HepG2 (cell line): Measurements from ENCODE around the gene TP53. TPM values are rescaled to one million over a fixed set of nuclear protein-coding genes. Genes with fewer than 3 reads are reported as not detected.

Experiments used
- ADNP ChIP-seq: sonication (generic); formaldehyde crosslinking; IDR thresholded peaks from 2 replicates; pipeline ENCODE4 v1.4.0; 2020; ENCODE audit warnings: missing genetic modification reagents
- AKAP8 ChIP-seq: sonication (generic); formaldehyde crosslinking; IDR thresholded peaks from 2 replicates; pipeline ENCODE4 v1.5.1; 2020; ENCODE audit warnings: mild to moderate bottlenecking, missing genetic modification reagents
- CBX1 ChIP-seq: IDR thresholded peaks from one replicate; pipeline ENCODE4 v1.6.1; 2016; ENCODE audit warnings: antibody characterized with exemption, low read depth
- CHD2 ChIP-seq: IDR thresholded peaks from 2 replicates; pipeline ENCODE4 v1.6.1; 2011; ENCODE audit warnings: low read depth, low read length, improper control_type of control experiment
- FIP1L1 ChIP-seq: fragments of 200-400 bp; formaldehyde crosslinking; IDR thresholded peaks from 2 replicates; pipeline ENCODE4 v1.6.1; 2018; ENCODE audit warnings: low read depth, mild to moderate bottlenecking, low read length, moderate library complexity, borderline replicate concordance; ENCODE audit not compliant: insufficient read depth
- FOXM1 ChIP-seq: sonication (generic); formaldehyde crosslinking; IDR thresholded peaks from 2 replicates; pipeline ENCODE4 v1.5.0; 2020; ENCODE audit warnings: missing genetic modification reagents
- HMG20B ChIP-seq: conservative IDR thresholded peaks from 2 replicates; pipeline ENCODE4 v1.6.1; 2016; ENCODE audit warnings: missing genetic modification reagents, missing compliant biosample characterization
- IKZF1 ChIP-seq: fragments of 450-650 bp; IDR thresholded peaks from 2 replicates; pipeline ENCODE4 v1.7.1; 2016
- MEF2D ChIP-seq: sonication (generic); formaldehyde crosslinking; IDR thresholded peaks from 2 replicates; pipeline ENCODE4 v1.5.1; 2020; ENCODE audit warnings: mild to moderate bottlenecking, missing genetic modification reagents
- MEIS2 ChIP-seq: sonication (generic); formaldehyde crosslinking; IDR thresholded peaks from 2 replicates; pipeline ENCODE4 v1.9.0; 2021; ENCODE audit warnings: mild to moderate bottlenecking, missing genetic modification reagents
- SPEN ChIP-seq: sonication (generic); formaldehyde crosslinking; IDR thresholded peaks from 2 replicates; pipeline ENCODE4 v1.5.1; 2020; ENCODE audit warnings: low read depth, mild to moderate bottlenecking, missing genetic modification reagents
- SRSF4 ChIP-seq: fragments of 200-400 bp; formaldehyde crosslinking; IDR thresholded peaks from one replicate; pipeline ENCODE4 v1.6.1; 2018; ENCODE audit warnings: mild to moderate bottlenecking, low read depth, low read length, moderate library complexity; ENCODE audit not compliant: poor library complexity, severe bottlenecking
- ZFP1 ChIP-seq: IDR thresholded peaks from 2 replicates; pipeline ENCODE4 v1.6.1; 2016
- ZMYM3 ChIP-seq: sonication (generic); formaldehyde crosslinking; IDR thresholded peaks from 2 replicates; pipeline ENCODE4 v1.5.1; 2020; ENCODE audit warnings: mild to moderate bottlenecking, missing genetic modification reagents
- ZNF10 ChIP-seq: sonication (generic); formaldehyde crosslinking; IDR thresholded peaks from 2 replicates; pipeline ENCODE4 v1.4.0; 2020; ENCODE audit warnings: mild to moderate bottlenecking, low read depth, missing genetic modification reagents, borderline replicate concordance
- ZNF326 ChIP-seq: sonication (generic); formaldehyde crosslinking; IDR thresholded peaks from 2 replicates; pipeline ENCODE4 v1.4.0; 2020; ENCODE audit warnings: missing genetic modification reagents, borderline replicate concordance
- ZNF383 ChIP-seq: sonication (generic); formaldehyde crosslinking; IDR thresholded peaks from 2 replicates; pipeline ENCODE4 v1.4.0; 2020; ENCODE audit warnings: missing genetic modification reagents, mild to moderate bottlenecking, borderline replicate concordance
- ZNF546 ChIP-seq: sonication (generic); formaldehyde crosslinking; conservative IDR thresholded peaks from 2 replicates; pipeline ENCODE4 v1.8.1; 2023; ENCODE audit warnings: mild to moderate bottlenecking, missing genetic modification reagents
- ZNF607 ChIP-seq: sonication (generic); formaldehyde crosslinking; IDR thresholded peaks from 2 replicates; pipeline ENCODE4 v1.5.1; 2020; ENCODE audit warnings: missing genetic modification reagents, mild to moderate bottlenecking, borderline replicate concordance
- ZNF768 ChIP-seq: sonication (generic); formaldehyde crosslinking; IDR thresholded peaks from 2 replicates; pipeline ENCODE4 v1.4.0; 2020; ENCODE audit warnings: missing genetic modification reagents
- polyA plus RNA-seq, 8 experiments: library from polyadenylated mRNA; depleted of rRNA in 3 of 8; stranded (reverse) in 7 of 8; unstranded in 1 of 8; fragments of >200 nt; fragmentation: Illumina TruSeq in 4 of 8; extraction: Trizol in 4 of 8; gene quantifications; 2 replicates each; pipeline versions ENCODE4 v1.2.1 to v1.2.3, GENCODE V29; 2011 to 2016; ENCODE audit warnings: low read depth in 4 of 8, missing spikeins in 1 of 8, mixed read lengths in 1 of 8; ENCODE audit not compliant: insufficient read depth in 1 of 8
- total RNA-seq, 5 experiments: library from RNA; depleted of rRNA; stranded (reverse); fragments of >200 nt; fragmentation: Illumina TruSeq; extraction: Trizol; gene quantifications; 2 replicates each; pipeline ENCODE4 v1.2.3, GENCODE V29; 2016; ENCODE audit warnings: low read depth in 1 of 5
- TF ChIP-seq, protein P1 (sequence below): IDR thresholded peaks from 2 replicates; pipeline ENCODE4 v1.6.1; 2016; ENCODE audit warnings: missing compliant biosample characterization, missing genetic modification reagents, borderline replicate concordance
- TF ChIP-seq, protein P2 (sequence below): sonication (generic); formaldehyde crosslinking; IDR thresholded peaks from 2 replicates; pipeline ENCODE4 v1.4.0; 2020; ENCODE audit warnings: missing genetic modification reagents, borderline replicate concordance
- TF ChIP-seq, protein P3 (sequence below): sonication (generic); formaldehyde crosslinking; IDR thresholded peaks from 2 replicates; pipeline ENCODE4 v1.4.0; 2020; ENCODE audit warnings: missing genetic modification reagents, borderline replicate concordance

The TP53 gene
- total and polyA plus RNA-seq, 2 of the 13 experiments (the other 11 are each of a cell fraction or from before 2014, with no cell fraction given): 17.1 to 29.9 TPM

DNA sequence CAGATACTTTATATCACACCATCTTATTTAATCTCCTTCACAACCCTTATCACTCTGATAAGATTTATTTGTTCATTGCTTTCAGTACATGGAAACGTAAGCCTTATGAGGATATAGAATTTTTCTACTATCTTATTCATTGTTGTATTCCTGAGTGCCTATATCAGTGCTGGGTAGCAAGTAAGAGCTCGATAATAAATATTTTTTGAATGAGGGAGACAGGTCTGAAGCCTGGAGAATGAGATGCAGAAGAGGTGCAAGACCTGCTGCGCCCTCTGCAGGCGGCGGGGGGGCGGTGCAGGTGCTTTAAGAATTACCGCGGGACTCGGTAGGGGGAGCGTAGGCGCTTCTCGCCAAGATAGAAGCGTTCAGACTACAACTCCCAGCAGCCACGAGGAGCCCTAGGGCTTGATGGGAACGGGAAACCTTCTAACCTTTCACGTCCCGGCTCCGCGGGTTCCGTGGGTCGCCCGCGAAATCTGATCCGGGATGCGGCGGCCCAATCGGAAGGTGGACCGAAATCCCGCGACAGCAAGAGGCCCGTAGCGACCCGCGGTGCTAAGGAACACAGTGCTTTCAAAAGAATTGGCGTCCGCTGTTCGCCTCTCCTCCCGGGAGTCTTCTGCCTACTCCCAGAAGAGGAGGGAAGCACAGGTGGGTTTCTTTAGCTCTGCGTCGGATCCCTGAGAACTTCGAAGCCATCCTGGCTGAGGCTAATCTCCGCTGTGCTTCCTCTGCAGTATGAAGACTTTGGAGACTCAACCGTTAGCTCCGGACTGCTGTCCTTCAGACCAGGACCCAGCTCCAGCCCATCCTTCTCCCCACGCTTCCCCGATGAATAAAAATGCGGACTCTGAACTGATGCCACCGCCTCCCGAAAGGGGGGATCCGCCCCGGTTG, 868 bp upstream of the TP53 start, which contains the start of gene WRAP53 (continued):
- TF ChIP-seq ADNP (CRISPR knock-in tag) (no peak), FIP1L1 (no peak), IKZF1 (no peak), MEF2D (no peak), ZNF383 (no peak), ZMYM3 (CRISPR knock-in tag) (no peak; the same call in 1 of the 2 replicates), ZFP1 (CRISPR knock-in tag) (no peak), HMG20B (no peak), FOXM1 (no peak), MEIS2 (no peak), ZNF607 (CRISPR knock-in tag) (peak; percentile 45; the same call in 1 of the 2 replicates), SRSF4 (no peak), ZNF10 (CRISPR knock-in tag) (no peak), ZNF326 (CRISPR knock-in tag) (no peak), ZNF768 (CRISPR knock-in tag) (no peak), CBX1 (peak; percentile 49), SPEN (peak; percentile 70; the same call in 1 of the 2 replicates), CHD2 (peak; percentile 91), ZNF546 (CRISPR knock-in tag) (no peak), AKAP8 (CRISPR knock-in tag) (no peak)
- TF ChIP-seq, protein P1, sequence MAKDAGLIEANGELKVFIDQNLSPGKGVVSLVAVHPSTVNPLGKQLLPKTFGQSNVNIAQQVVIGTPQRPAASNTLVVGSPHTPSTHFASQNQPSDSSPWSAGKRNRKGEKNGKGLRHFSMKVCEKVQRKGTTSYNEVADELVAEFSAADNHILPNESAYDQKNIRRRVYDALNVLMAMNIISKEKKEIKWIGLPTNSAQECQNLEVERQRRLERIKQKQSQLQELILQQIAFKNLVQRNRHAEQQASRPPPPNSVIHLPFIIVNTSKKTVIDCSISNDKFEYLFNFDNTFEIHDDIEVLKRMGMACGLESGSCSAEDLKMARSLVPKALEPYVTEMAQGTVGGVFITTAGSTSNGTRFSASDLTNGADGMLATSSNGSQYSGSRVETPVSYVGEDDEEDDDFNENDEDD (CRISPR knock-in tag): peak; percentile 96
- TF ChIP-seq, protein P2, sequence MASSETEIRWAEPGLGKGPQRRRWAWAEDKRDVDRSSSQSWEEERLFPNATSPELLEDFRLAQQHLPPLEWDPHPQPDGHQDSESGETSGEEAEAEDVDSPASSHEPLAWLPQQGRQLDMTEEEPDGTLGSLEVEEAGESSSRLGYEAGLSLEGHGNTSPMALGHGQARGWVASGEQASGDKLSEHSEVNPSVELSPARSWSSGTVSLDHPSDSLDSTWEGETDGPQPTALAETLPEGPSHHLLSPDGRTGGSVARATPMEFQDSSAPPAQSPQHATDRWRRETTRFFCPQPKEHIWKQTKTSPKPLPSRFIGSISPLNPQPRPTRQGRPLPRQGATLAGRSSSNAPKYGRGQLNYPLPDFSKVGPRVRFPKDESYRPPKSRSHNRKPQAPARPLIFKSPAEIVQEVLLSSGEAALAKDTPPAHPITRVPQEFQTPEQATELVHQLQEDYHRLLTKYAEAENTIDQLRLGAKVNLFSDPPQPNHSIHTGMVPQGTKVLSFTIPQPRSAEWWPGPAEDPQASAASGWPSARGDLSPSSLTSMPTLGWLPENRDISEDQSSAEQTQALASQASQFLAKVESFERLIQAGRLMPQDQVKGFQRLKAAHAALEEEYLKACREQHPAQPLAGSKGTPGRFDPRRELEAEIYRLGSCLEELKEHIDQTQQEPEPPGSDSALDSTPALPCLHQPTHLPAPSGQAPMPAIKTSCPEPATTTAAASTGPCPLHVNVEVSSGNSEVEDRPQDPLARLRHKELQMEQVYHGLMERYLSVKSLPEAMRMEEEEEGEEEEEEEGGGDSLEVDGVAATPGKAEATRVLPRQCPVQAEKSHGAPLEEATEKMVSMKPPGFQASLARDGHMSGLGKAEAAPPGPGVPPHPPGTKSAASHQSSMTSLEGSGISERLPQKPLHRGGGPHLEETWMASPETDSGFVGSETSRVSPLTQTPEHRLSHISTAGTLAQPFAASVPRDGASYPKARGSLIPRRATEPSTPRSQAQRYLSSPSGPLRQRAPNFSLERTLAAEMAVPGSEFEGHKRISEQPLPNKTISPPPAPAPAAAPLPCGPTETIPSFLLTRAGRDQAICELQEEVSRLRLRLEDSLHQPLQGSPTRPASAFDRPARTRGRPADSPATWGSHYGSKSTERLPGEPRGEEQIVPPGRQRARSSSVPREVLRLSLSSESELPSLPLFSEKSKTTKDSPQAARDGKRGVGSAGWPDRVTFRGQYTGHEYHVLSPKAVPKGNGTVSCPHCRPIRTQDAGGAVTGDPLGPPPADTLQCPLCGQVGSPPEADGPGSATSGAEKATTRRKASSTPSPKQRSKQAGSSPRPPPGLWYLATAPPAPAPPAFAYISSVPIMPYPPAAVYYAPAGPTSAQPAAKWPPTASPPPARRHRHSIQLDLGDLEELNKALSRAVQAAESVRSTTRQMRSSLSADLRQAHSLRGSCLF (CRISPR knock-in tag): no peak
- TF ChIP-seq, protein P3, sequence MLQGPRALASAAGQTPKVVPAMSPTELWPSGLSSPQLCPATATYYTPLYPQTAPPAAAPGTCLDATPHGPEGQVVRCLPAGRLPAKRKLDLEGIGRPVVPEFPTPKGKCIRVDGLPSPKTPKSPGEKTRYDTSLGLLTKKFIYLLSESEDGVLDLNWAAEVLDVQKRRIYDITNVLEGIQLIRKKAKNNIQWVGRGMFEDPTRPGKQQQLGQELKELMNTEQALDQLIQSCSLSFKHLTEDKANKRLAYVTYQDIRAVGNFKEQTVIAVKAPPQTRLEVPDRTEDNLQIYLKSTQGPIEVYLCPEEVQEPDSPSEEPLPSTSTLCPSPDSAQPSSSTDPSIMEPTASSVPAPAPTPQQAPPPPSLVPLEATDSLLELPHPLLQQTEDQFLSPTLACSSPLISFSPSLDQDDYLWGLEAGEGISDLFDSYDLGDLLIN (CRISPR knock-in tag): no peak
